ENCODE results near the gene DDR2.
A peak's percentile ranks its signal among the peaks of the same experiment; 100 is the strongest.

Gene DDR2

DNA sequence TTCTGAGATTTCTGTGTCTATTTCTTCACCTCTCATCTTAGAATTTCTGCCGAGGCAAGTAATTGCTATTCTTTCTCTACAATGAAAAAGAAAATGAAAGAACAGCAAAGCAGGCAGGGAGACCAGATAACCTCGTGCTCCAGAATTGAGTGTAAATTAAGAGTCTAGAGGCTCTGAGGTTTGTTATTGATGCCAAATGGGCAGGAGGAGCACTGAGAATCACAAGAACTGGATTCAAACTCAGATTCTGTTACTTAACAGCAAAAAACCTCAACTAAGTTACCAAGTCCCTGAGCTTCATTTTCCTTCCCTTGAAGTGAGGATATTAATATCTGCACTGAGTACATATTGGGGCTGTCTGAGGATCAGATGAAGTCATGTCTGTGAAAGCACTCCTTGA is 5.5 kb upstream of the DDR2 start:
- Histone ChIP-seq H3K36me3 (replicated peaks; ENCODE audit: low read depth, low read length) (no peaks in the 10 kb centered on the region), H3K27me3 (ENCODE audit: low read depth, low read length) (no peaks in the 10 kb centered on the region), H3K27ac (ENCODE audit: low read length) (no peak overlapping the region), H3K4me3 (ENCODE audit: low read length) (no peak overlapping the region), H3K4me1 (ENCODE audit: low read length) (peaks cover 3% of the 10 kb centered on the region; the same call in 1 of the 2 replicates), H4K20me1 (ENCODE audit: insufficient read depth, low read length) (no peaks in the 10 kb centered on the region), H3K79me2 (ENCODE audit: low read length) (no peaks in the 10 kb centered on the region), H3K4me2 (ENCODE audit: low read length) (peak overlapping the region; percentile 16), H3K9me3 (ENCODE audit: insufficient read depth, low read length) (no peaks in the 10 kb centered on the region), H2AFZ (ENCODE audit: low read depth, low read length) (peak overlapping the region; percentile 17; the same call in 1 of the 2 replicates), H3K9ac (ENCODE audit: low read length) (no peak overlapping the region)
- TF ChIP-seq EZH2phosphoT487 (IDR thresholded peaks at IDR 0.05; ENCODE audit: low read depth): no peak
- TF ChIP-seq, protein P1, sequence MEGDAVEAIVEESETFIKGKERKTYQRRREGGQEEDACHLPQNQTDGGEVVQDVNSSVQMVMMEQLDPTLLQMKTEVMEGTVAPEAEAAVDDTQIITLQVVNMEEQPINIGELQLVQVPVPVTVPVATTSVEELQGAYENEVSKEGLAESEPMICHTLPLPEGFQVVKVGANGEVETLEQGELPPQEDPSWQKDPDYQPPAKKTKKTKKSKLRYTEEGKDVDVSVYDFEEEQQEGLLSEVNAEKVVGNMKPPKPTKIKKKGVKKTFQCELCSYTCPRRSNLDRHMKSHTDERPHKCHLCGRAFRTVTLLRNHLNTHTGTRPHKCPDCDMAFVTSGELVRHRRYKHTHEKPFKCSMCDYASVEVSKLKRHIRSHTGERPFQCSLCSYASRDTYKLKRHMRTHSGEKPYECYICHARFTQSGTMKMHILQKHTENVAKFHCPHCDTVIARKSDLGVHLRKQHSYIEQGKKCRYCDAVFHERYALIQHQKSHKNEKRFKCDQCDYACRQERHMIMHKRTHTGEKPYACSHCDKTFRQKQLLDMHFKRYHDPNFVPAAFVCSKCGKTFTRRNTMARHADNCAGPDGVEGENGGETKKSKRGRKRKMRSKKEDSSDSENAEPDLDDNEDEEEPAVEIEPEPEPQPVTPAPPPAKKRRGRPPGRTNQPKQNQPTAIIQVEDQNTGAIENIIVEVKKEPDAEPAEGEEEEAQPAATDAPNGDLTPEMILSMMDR (IDR thresholded peaks at IDR 0.05; ENCODE audit: low read depth, low read length): no peak

DNA sequence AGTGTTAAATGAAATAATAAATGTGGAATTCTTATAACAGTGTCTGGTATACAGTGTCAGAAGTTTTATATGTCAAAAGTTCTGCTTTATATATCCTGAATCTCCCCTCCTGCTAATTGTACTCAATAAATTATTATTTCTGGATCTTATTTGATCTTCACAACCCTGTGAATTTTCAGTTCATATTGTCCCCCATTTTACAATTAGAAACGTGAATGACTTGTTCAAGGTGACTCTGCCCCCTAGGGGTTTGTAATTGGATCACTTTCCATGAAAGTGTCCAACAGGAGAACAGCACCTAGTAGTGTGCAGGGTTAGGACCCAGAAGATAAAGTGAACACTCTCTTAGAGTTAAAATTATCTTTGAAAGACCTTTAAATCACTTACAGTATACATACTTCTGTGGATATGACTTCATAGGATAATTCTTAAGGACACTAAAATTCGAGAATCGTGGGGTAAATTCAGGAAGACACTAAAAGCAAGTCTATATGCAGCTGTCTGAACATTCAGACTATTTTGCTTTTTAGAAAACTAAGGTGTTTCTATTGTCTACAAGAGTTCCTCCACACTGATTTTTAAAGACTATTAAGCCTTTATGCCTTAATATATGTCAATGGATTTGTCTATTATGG is 4.5 kb upstream of the DDR2 start:
- Histone ChIP-seq H3K4me3 (ENCODE audit: low read length) (no peak overlapping the region), H2AFZ (ENCODE audit: low read depth, low read length) (no peak overlapping the region), H3K27ac (ENCODE audit: low read length) (no peak overlapping the region), H3K27me3 (ENCODE audit: low read depth, low read length) (no peaks in the 10 kb centered on the region), H3K9ac (ENCODE audit: low read length) (no peak overlapping the region), H3K36me3 (replicated peaks; ENCODE audit: low read depth, low read length) (no peaks in the 10 kb centered on the region), H3K4me2 (ENCODE audit: low read length) (no peak overlapping the region), H3K4me1 (ENCODE audit: low read length) (peaks cover 3% of the 10 kb centered on the region; the same call in 1 of the 2 replicates), H4K20me1 (ENCODE audit: insufficient read depth, low read length) (no peaks in the 10 kb centered on the region), H3K9me3 (ENCODE audit: insufficient read depth, low read length) (no peaks in the 10 kb centered on the region), H3K79me2 (ENCODE audit: low read length) (no peaks in the 10 kb centered on the region)
- no peak for TF ChIP-seq EZH2phosphoT487 (IDR thresholded peaks at IDR 0.05; ENCODE audit: low read depth)
- TF ChIP-seq, protein P1 (IDR thresholded peaks at IDR 0.05; ENCODE audit: low read depth, low read length): peak; percentile 76

DNA sequence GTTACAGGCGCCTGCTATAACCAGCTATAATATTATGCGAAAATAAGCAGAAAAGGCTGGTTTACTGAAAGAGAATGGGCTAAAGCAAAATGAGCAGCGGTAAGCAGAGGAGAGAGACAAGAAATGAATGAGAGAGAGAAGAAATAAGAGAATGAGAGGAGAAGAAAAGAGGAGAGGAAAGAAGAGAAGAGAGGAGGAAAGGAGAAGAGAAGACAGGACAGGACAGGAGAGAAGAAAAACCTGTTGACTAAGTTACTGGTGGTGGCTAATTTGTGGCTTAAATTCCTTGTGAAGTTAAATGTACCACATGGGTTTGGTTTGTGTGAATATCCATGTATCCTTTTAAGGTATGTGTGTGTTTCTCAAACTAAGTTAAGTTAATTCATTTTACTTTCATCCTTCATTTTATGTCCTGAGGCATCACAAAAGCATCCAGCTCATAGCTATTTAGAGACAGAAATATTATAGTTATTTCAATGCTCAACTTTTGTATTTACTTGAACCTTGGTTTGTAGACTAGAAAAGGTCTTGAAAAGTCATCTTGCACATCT is 3.1 kb upstream of the DDR2 start:
- no peak overlapping the region for H3K27ac ChIP-seq (ENCODE audit: low read length)
- H2AFZ ChIP-seq (ENCODE audit: low read depth, low read length): no peak overlapping the region
- no peaks in the 10 kb centered on the region for H3K27me3 ChIP-seq (ENCODE audit: low read depth, low read length)
- H3K9me3 ChIP-seq (ENCODE audit: insufficient read depth, low read length): no peaks in the 10 kb centered on the region
- H4K20me1 ChIP-seq (ENCODE audit: insufficient read depth, low read length): no peaks in the 10 kb centered on the region
- H3K9ac ChIP-seq (ENCODE audit: low read length): no peak overlapping the region
- H3K36me3 ChIP-seq (replicated peaks; ENCODE audit: low read depth, low read length): no peaks in the 10 kb centered on the region
- H3K4me2 ChIP-seq (ENCODE audit: low read length): no peak overlapping the region
- H3K79me2 ChIP-seq (ENCODE audit: low read length): no peaks in the 10 kb centered on the region
- no peak for TF ChIP-seq EZH2phosphoT487 (IDR thresholded peaks at IDR 0.05; ENCODE audit: low read depth)
- TF ChIP-seq, protein P1 (IDR thresholded peaks at IDR 0.05; ENCODE audit: low read depth, low read length): no peak
- H3K4me3 ChIP-seq (ENCODE audit: low read length): no peak overlapping the region
- peaks cover 3% of the 10 kb centered on the region; the same call in 1 of the 2 replicates for H3K4me1 ChIP-seq (ENCODE audit: low read length)

DNA sequence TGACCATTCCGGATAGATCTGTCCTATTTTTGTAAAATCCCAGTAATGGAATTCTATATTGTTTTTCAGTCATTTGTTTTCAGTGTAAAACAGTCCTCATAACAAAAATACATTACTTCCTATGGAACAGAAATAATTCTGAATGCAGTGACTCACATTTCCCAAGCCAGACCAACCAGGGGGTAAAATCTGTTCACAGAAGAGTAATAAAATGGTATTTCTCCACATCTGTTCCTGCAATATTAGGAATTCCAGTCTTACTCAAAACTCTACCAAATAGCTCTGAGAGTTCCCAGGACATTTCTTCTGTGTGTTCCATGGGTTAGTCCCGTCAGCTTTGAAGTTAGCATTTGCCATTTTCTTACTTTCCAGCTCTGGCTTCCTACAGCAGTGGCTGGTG is 2.6 kb upstream of the DDR2 start:
- H2AFZ ChIP-seq (ENCODE audit: low read depth, low read length): no peak overlapping the region
- no peak overlapping the region for H3K4me3 ChIP-seq (ENCODE audit: low read length)
- H3K79me2 ChIP-seq (ENCODE audit: low read length): no peaks in the 10 kb centered on the region
- peaks cover 3% of the 10 kb centered on the region; the same call in 1 of the 2 replicates for H3K4me1 ChIP-seq (ENCODE audit: low read length)
- no peaks in the 10 kb centered on the region for H4K20me1 ChIP-seq (ENCODE audit: insufficient read depth, low read length)
- no peaks in the 10 kb centered on the region for H3K27me3 ChIP-seq (ENCODE audit: low read depth, low read length)
- no peaks in the 10 kb centered on the region for H3K9me3 ChIP-seq (ENCODE audit: insufficient read depth, low read length)
- no peak overlapping the region for H3K27ac ChIP-seq (ENCODE audit: low read length)
- TF ChIP-seq, protein P1 (IDR thresholded peaks at IDR 0.05; ENCODE audit: low read depth, low read length): no peak
- no peak for TF ChIP-seq EZH2phosphoT487 (IDR thresholded peaks at IDR 0.05; ENCODE audit: low read depth)
- H3K36me3 ChIP-seq (replicated peaks; ENCODE audit: low read depth, low read length): no peaks in the 10 kb centered on the region
- H3K4me2 ChIP-seq (ENCODE audit: low read length): no peak overlapping the region
- no peak overlapping the region for H3K9ac ChIP-seq (ENCODE audit: low read length)

Data from OCI-LY3 (cell line).